ENCODE results near the gene SLC6A13. TPM values are rescaled to one million over a fixed set of nuclear protein-coding genes. Genes with fewer than 3 reads are reported as not detected.
"Not testable (repeated sequence)": the region's sequence is repeated elsewhere in the genome, so short reads cannot be mapped to it uniquely, and the experiment has no call there.

The SLC6A13 gene
- polyA plus RNA-seq, 1 donor, result 3.1 TPM

- no peak for DNase-seq (ENCODE audit: low read depth)
Measured at GRCh38 chr12:264269-264668, 1.6 kb upstream of the SLC6A13 start.

GRCh38 chr12:263574-263973 lies 938 bp upstream of the SLC6A13 start:
- DNase-seq (ENCODE audit: low read depth), result no peak

- DNase-seq (ENCODE audit: low read depth), result no peak
Measured at GRCh38 chr12:262113-262512, 523 bp downstream of the SLC6A13 start.

GRCh38 chr12:257521-258321 lies 4.9 kb downstream of the SLC6A13 start:
- no peak for DNase-seq (ENCODE audit: low read depth)

- no peak for DNase-seq (ENCODE audit: low read depth)
Measured at GRCh38 chr12:256958-257357, 5.7 kb downstream of the SLC6A13 start.

- DNase-seq (ENCODE audit: low read depth), result no peak
Measured at GRCh38 chr12:256225-256624, 6.4 kb downstream of the SLC6A13 start.

GRCh38 chr12:254912-255311 lies 7.7 kb downstream of the SLC6A13 start:
- DNase-seq (ENCODE audit: low read depth), result no peak

GRCh38 chr12:254039-254438 lies 8.6 kb downstream of the SLC6A13 start:
- DNase-seq (ENCODE audit: low read depth), result no peak

GRCh38 chr12:253116-253831 lies 9.4 kb downstream of the SLC6A13 start:
- no peak for DNase-seq (ENCODE audit: low read depth)

GRCh38 chr12:252636-253035 lies 10.0 kb downstream of the SLC6A13 start:
- no peak for DNase-seq (ENCODE audit: low read depth)

GRCh38 chr12:247271-247670 lies 15.4 kb downstream of the SLC6A13 start:
- DNase-seq (ENCODE audit: low read depth), result no peak

GRCh38 chr12:243381-243780 lies 19.3 kb downstream of the SLC6A13 start:
- DNase-seq (ENCODE audit: low read depth), result no peak

GRCh38 chr12:242496-242895 lies 20.1 kb downstream of the SLC6A13 start:
- DNase-seq (ENCODE audit: low read depth), result no peak

- no peak for DNase-seq (ENCODE audit: low read depth)
Measured at GRCh38 chr12:241266-241665, 21.4 kb downstream of the SLC6A13 start.

- no peak for DNase-seq (ENCODE audit: low read depth)
Measured at GRCh38 chr12:240566-240965, 22.1 kb downstream of the SLC6A13 start.

GRCh38 chr12:238736-239398 lies 23.8 kb downstream of the SLC6A13 start:
- DNase-seq (ENCODE audit: low read depth), result no peak

- DNase-seq (ENCODE audit: low read depth), result no peak
Measured at GRCh38 chr12:238116-238515, 24.5 kb downstream of the SLC6A13 start.

GRCh38 chr12:237026-237815 lies 25.4 kb downstream of the SLC6A13 start:
- DNase-seq (ENCODE audit: low read depth), result no peak

- DNase-seq (ENCODE audit: low read depth), result no peak
Measured at GRCh38 chr12:236445-236844, 26.2 kb downstream of the SLC6A13 start.

GRCh38 chr12:235967-236366 lies 26.7 kb downstream of the SLC6A13 start:
- not testable (repeated sequence) for DNase-seq (ENCODE audit: low read depth)

- DNase-seq (ENCODE audit: low read depth), result no peak
Measured at GRCh38 chr12:234891-235415, 27.7 kb downstream of the SLC6A13 start.

GRCh38 chr12:234019-234418 lies 28.6 kb downstream of the SLC6A13 start:
- DNase-seq (ENCODE audit: low read depth), result no peak

Measured in forelimb muscle (tissue), 1 donor.